WTC11 (cell line): Measurements from ENCODE around the gene SH2D6. TPM values are rescaled to one million over a fixed set of nuclear protein-coding genes. Genes with fewer than 3 reads are reported as not detected.
A peak's percentile ranks its signal among the peaks of the same experiment; 100 is the strongest.

Source experiments
- ATAC-seq: fragments of 200-7000 bp; cut with Tn5 transposase; 2 replicates; pipeline ENCODE4 v1.10.0; 2021; ENCODE audit warnings: mild to moderate bottlenecking, moderate library complexity
- CTCF ChIA-PET: fragments of 300-600 bp; sonication (Branson Sonifier 250); formaldehyde crosslinking; loops from one replicate; lab custom pipeline; 2021; ENCODE audit warnings: antibody characterized with exemption; lab: Charles Lee
- POLR2A ChIA-PET: fragments of 350-600 bp; sonication (Branson Sonifier 250); formaldehyde crosslinking; loops from one replicate; lab custom pipeline; 2021; ENCODE audit warnings: antibody characterized with exemption; lab: Charles Lee
- DNase-seq: peaks from one replicate; pipeline ENCODE4 v3.0.0; 2021; ENCODE audit warnings: low spot score
- H3K27ac Mint-ChIP-seq: 2 replicates; pipeline ENCODE4 v1.8.0; 2021; ENCODE audit warnings: mixed read lengths
- H3K27me3 Mint-ChIP-seq: 2 replicates; pipeline ENCODE4 v1.8.0; 2021; ENCODE audit warnings: low read depth, mild to moderate bottlenecking, moderate library complexity, mixed read lengths
- H3K36me3 Mint-ChIP-seq: 2 replicates; pipeline ENCODE4 v1.8.0; 2021; ENCODE audit warnings: mixed read lengths
- H3K4me1 Mint-ChIP-seq: 2 replicates; pipeline ENCODE4 v1.8.0; 2022; ENCODE audit warnings: mixed read lengths
- H3K4me3 Mint-ChIP-seq: 2 replicates; pipeline ENCODE4 v1.8.0; 2021; ENCODE audit warnings: mild to moderate bottlenecking, moderate library complexity, mixed read lengths
- H3K9me3 Mint-ChIP-seq: 2 replicates; pipeline ENCODE4 v1.8.0; 2021; ENCODE audit warnings: mixed read lengths
- CREM ChIP-seq: sonication (generic); formaldehyde crosslinking; IDR thresholded peaks from 2 replicates; pipeline ENCODE4 v1.8.1; 2022; ENCODE audit warnings: mild to moderate bottlenecking, missing genetic modification reagents, moderate library complexity
- CTCF ChIP-seq: fragments of 200-600 bp; IDR thresholded peaks from 2 replicates; pipeline ENCODE4 v1.8.0; 2022; ENCODE audit warnings: antibody characterized with exemption
- E2F4 ChIP-seq: sonication (generic); formaldehyde crosslinking; IDR thresholded peaks from 2 replicates; pipeline ENCODE4 v1.8.1; 2022; ENCODE audit warnings: low read depth, mild to moderate bottlenecking, moderate library complexity, missing genetic modification reagents, borderline replicate concordance
- ELF4 ChIP-seq: sonication (generic); formaldehyde crosslinking; IDR thresholded peaks from 2 replicates; pipeline ENCODE4 v1.8.1; 2022; ENCODE audit warnings: low read depth, mild to moderate bottlenecking, moderate library complexity, missing genetic modification reagents
- FOXJ3 ChIP-seq: sonication (generic); formaldehyde crosslinking; IDR thresholded peaks from 2 replicates; pipeline ENCODE4 v1.9.0; 2021; ENCODE audit warnings: missing genetic modification reagents, mild to moderate bottlenecking, borderline replicate concordance
- HMGA2 ChIP-seq: fragments of 250-450 bp; sonication (Bioruptor Pico); IDR thresholded peaks from 2 replicates; pipeline ENCODE4 v1.4.0; 2021; ENCODE audit warnings: mild to moderate bottlenecking, moderate library complexity
- KAT7 ChIP-seq: sonication (generic); formaldehyde crosslinking; IDR thresholded peaks from 2 replicates; pipeline ENCODE4 v1.8.1; 2023; ENCODE audit warnings: missing genetic modification reagents, mild to moderate bottlenecking, borderline replicate concordance
- MLX ChIP-seq: sonication (generic); formaldehyde crosslinking; IDR thresholded peaks from 2 replicates; pipeline ENCODE4 v1.8.1; 2023; ENCODE audit warnings: mild to moderate bottlenecking, missing genetic modification reagents, moderate library complexity
- MXD4 ChIP-seq: fragments of 250-450 bp; sonication (Bioruptor Pico); IDR thresholded peaks from 2 replicates; pipeline ENCODE4 v1.8.0; 2021; ENCODE audit warnings: mild to moderate bottlenecking, moderate library complexity, borderline replicate concordance
- RELA ChIP-seq: sonication (generic); formaldehyde crosslinking; IDR thresholded peaks from 2 replicates; pipeline ENCODE4 v1.8.1; 2022; ENCODE audit warnings: missing genetic modification reagents, mild to moderate bottlenecking, borderline replicate concordance
- SMAD4 ChIP-seq: sonication (generic); formaldehyde crosslinking; IDR thresholded peaks from 2 replicates; pipeline ENCODE4 v1.8.0; 2022; ENCODE audit warnings: mild to moderate bottlenecking, missing genetic modification reagents
- USF1 ChIP-seq: sonication (generic); formaldehyde crosslinking; IDR thresholded peaks from 2 replicates; pipeline ENCODE4 v1.8.0; 2022; ENCODE audit warnings: mild to moderate bottlenecking, missing genetic modification reagents
- USF2 ChIP-seq: sonication (generic); formaldehyde crosslinking; IDR thresholded peaks from 2 replicates; pipeline ENCODE4 v1.8.1; 2023; ENCODE audit warnings: mild to moderate bottlenecking, missing genetic modification reagents, moderate library complexity
- ZBTB21 ChIP-seq: sonication (generic); formaldehyde crosslinking; IDR thresholded peaks from 2 replicates; pipeline ENCODE4 v1.8.1; 2023; ENCODE audit warnings: mild to moderate bottlenecking, missing genetic modification reagents, borderline replicate concordance
- ZBTB43 ChIP-seq: sonication (generic); formaldehyde crosslinking; IDR thresholded peaks from 2 replicates; pipeline ENCODE4 v1.8.1; 2023; ENCODE audit warnings: mild to moderate bottlenecking, missing genetic modification reagents
- ZMAT4 ChIP-seq: fragments of 250-450 bp; sonication (Bioruptor Pico); IDR thresholded peaks from 2 replicates; pipeline ENCODE4 v1.9.0; 2021; ENCODE audit warnings: mild to moderate bottlenecking
- ZNF281 ChIP-seq: sonication (generic); formaldehyde crosslinking; IDR thresholded peaks from 2 replicates; pipeline ENCODE4 v1.8.0; 2023; ENCODE audit warnings: mild to moderate bottlenecking, missing genetic modification reagents
- ZNF512 ChIP-seq: sonication (generic); formaldehyde crosslinking; IDR thresholded peaks from 2 replicates; pipeline ENCODE4 v1.8.1; 2022; ENCODE audit warnings: missing genetic modification reagents, borderline replicate concordance
- ZNF671 ChIP-seq: fragments of 250-450 bp; sonication (Bioruptor Pico); IDR thresholded peaks from 2 replicates; pipeline ENCODE4 v1.8.0; 2021; ENCODE audit warnings: mild to moderate bottlenecking
- ZSCAN18 ChIP-seq: fragments of 250-450 bp; sonication (Bioruptor Pico); IDR thresholded peaks from 2 replicates; pipeline ENCODE4 v2.1.2; 2022; ENCODE audit warnings: mild to moderate bottlenecking, moderate library complexity
- total RNA-seq: library from RNA; stranded (reverse); gene quantifications from 3 replicates; pipeline ENCODE4 v1.2.3, GENCODE V29; 2021

The SH2D6 gene
- total RNA-seq, 1 experiment from 2014 or later, result 1.2 TPM

GRCh38 chr2:85393836-85394235, 24.7 kb upstream of the SH2D6 start:
- H3K36me3 Mint-ChIP-seq, result peaks cover 18% of the 10 kb centered on the region
- ATAC-seq, result no peak
- H3K4me1 Mint-ChIP-seq, result peaks cover 22% of the 10 kb centered on the region
- no peak for TF ChIP-seq FOXJ3 (CRISPR knock-in tag)
- no peak for TF ChIP-seq KAT7 (CRISPR knock-in tag)
- no peak for TF ChIP-seq ZNF281 (CRISPR knock-in tag)
- TF ChIP-seq HMGA2 (CRISPR knock-in tag), result no peak
- no peak for TF ChIP-seq ZMAT4 (CRISPR knock-in tag)
- no peak for TF ChIP-seq CREM (CRISPR knock-in tag)
- no peak for TF ChIP-seq E2F4 (CRISPR knock-in tag)
- TF ChIP-seq ZBTB21 (CRISPR knock-in tag), result no peak
- TF ChIP-seq ZBTB43 (CRISPR knock-in tag), result no peak
- TF ChIP-seq MLX (CRISPR knock-in tag), result no peak
- no peak for TF ChIP-seq USF1 (CRISPR knock-in tag)
- CTCF ChIA-PET, result interaction anchor here (1.4 to 6.8 kb wide), 2 partner anchors 26 to 158 kb away, joined by 3 to 66 read pairs; no protein-coding TSS in a partner anchor
- POLR2A ChIA-PET, result no interaction called here
- H3K27me3 Mint-ChIP-seq, result no peaks in the 10 kb centered on the region
- no peaks in the 10 kb centered on the region for H3K9me3 Mint-ChIP-seq
- H3K27ac Mint-ChIP-seq, result peak overlapping the region; percentile 37; the same call in 1 of the 2 replicates
- no peak overlapping the region for H3K4me3 Mint-ChIP-seq
- no peak for DNase-seq

GRCh38 chr2:85394261-85394681, 24.2 kb upstream of the SH2D6 start:
- Mint-ChIP-seq H3K27ac (no peak overlapping the region), H3K36me3 (peaks cover 22% of the 10 kb centered on the region), H3K4me3 (no peak overlapping the region), H3K27me3 (no peaks in the 10 kb centered on the region), H3K4me1 (peaks cover 18% of the 10 kb centered on the region), H3K9me3 (no peaks in the 10 kb centered on the region)
- POLR2A ChIA-PET, result interaction anchor here (0.6 kb wide), 1 partner anchor 173 kb away, joined by 4 read pairs; no protein-coding TSS in a partner anchor
- CTCF ChIA-PET, result interaction anchor here (6.8 kb wide), 1 partner anchor 157 kb away, joined by 66 read pairs; no protein-coding TSS in a partner anchor
- ATAC-seq (no peak), DNase-seq (no peak)
- TF ChIP-seq USF2 (CRISPR knock-in tag) (no peak), ZSCAN18 (no peak), CTCF (no peak), ELF4 (CRISPR knock-in tag) (no peak), MXD4 (no peak), RELA (CRISPR knock-in tag) (no peak), ZNF671 (CRISPR knock-in tag) (no peak), SMAD4 (no peak), CREM (CRISPR knock-in tag) (no peak), ZNF512 (CRISPR knock-in tag) (no peak)
